A673 (cell line): ENCODE measurements around the gene SLC26A4. TPM values are rescaled to one million over a fixed set of nuclear protein-coding genes. Genes with fewer than 3 reads are reported as not detected.

Experiments used
- BruUV-seq: library from RNA; stranded (reverse); fragments of 400-500 nt; replicated peaks from 2 replicates; lab custom pipeline; 2021; lab: Mats Ljungman, UMichigan
- CTCF ChIA-PET: fragments of 300-600 bp; sonication (Branson Sonifier 250); formaldehyde crosslinking; loops from one replicate; lab custom pipeline; 2022; ENCODE audit warnings: antibody characterized with exemption; lab: Charles Lee
- POLR2A ChIA-PET: fragments of 300-600 bp; sonication (Branson Sonifier 250); formaldehyde crosslinking; loops from one replicate; lab custom pipeline; 2022; ENCODE audit warnings: antibody characterized with exemption; ENCODE audit not compliant: low non-redundant PET; lab: Charles Lee
- DNase-seq: peaks from one replicate; pipeline ENCODE4 v3.0.0-alpha.2; 2015; ENCODE audit warnings: low spot score
- H3K27ac ChIP-seq: fragments of 200-600 bp; sonication (generic); 2 replicates; pipeline ENCODE4 v1.5.1; 2016; ENCODE audit warnings: mixed run types, low read depth, mild to moderate bottlenecking, mixed read lengths, antibody characterized with exemption, low read length; ENCODE audit not compliant: poor library complexity, severe bottlenecking
- H3K27me3 ChIP-seq: fragments of 200-600 bp; sonication (generic); replicated peaks from 2 replicates; pipeline ENCODE4 v1.6.1; 2017; ENCODE audit warnings: mixed run types, low read depth, mild to moderate bottlenecking, mixed read lengths, antibody characterized with exemption, low read length; ENCODE audit not compliant: insufficient read depth, poor library complexity
- H3K36me3 ChIP-seq: fragments of 200-600 bp; sonication (generic); 2 replicates; pipeline ENCODE4 v1.6.1; 2016; ENCODE audit warnings: mixed run types, mild to moderate bottlenecking, mixed read lengths, antibody characterized with exemption, low read length; ENCODE audit not compliant: insufficient read depth, poor library complexity, severe bottlenecking
- H3K4me1 ChIP-seq: fragments of 200-600 bp; sonication (generic); 2 replicates; pipeline ENCODE4 v1.6.1; 2017; ENCODE audit warnings: mixed run types, mild to moderate bottlenecking, mixed read lengths, antibody characterized with exemption, low read length; ENCODE audit not compliant: insufficient read depth, poor library complexity, severe bottlenecking
- H3K4me3 ChIP-seq: fragments of 200-600 bp; sonication (generic); 2 replicates; pipeline ENCODE4 v1.5.1; 2016; ENCODE audit warnings: low read depth, mixed run types, mild to moderate bottlenecking, mixed read lengths, low read length; ENCODE audit not compliant: poor library complexity, severe bottlenecking
- H3K9me3 ChIP-seq: fragments of 200-600 bp; sonication (generic); 2 replicates; pipeline ENCODE4 v1.6.1; 2016; ENCODE audit warnings: mixed run types, low read depth, mild to moderate bottlenecking, mixed read lengths, antibody characterized with exemption, low read length; ENCODE audit not compliant: poor library complexity, severe bottlenecking
- CTCF ChIP-seq: fragments of 300-800, 200-600 bp; sonication (generic); conservative IDR thresholded peaks from 2 replicates; pipeline ENCODE4 v1.5.1; 2017; ENCODE audit warnings: low read depth, mild to moderate bottlenecking, antibody characterized with exemption, low read length, moderate library complexity, mixed read lengths
- EZH2 ChIP-seq: fragments of 200-600 bp; sonication (generic); IDR thresholded peaks from 2 replicates; pipeline ENCODE4 v1.6.1; 2017; ENCODE audit warnings: borderline replicate concordance, low read depth, mild to moderate bottlenecking, mixed read lengths, antibody characterized with exemption, low read length; ENCODE audit not compliant: poor library complexity, severe bottlenecking
- intact Hi-C: fragments of 100-400 bp; cut with micrococcal nuclease; formaldehyde crosslinking; loops from one replicate; pipeline ENCODE4 v1.10.0; 2022; ENCODE audit not compliant: unreplicated experiment
- total RNA-seq: library from RNA; stranded (reverse); gene quantifications from 2 replicates; pipeline ENCODE4 v1.2.3, GENCODE V29; 2021

SLC26A4 gene
- total RNA-seq, 1 experiment from 2014 or later = not detected

- Histone ChIP-seq H3K9me3 (no peaks in the 10 kb centered on the region), H3K4me3 (peak overlapping the region; percentile 80), H3K27me3 (no peaks in the 10 kb centered on the region), H3K27ac (peak overlapping the region; percentile 97), H3K36me3 (no peaks in the 10 kb centered on the region), H3K4me1 (peaks cover 23% of the 10 kb centered on the region)
- DNase-seq = no peak
- ChIA-PET POLR2A (interaction anchor here (0.5 to 0.7 kb wide), 3 partner anchors 37 to 793 kb away, joined by 3 to 4 read pairs (median 3); no protein-coding TSS in a partner anchor), CTCF (interaction anchor here (0.6 to 2.7 kb wide), 4 partner anchors 132 to 279 kb away, joined by 3 to 24 read pairs (median 8); no protein-coding TSS in a partner anchor)
- TF ChIP-seq CTCF (no peak), EZH2 (no peak)
- TSS peak; percentile 80 for BruUV-seq
- intact Hi-C loops = loop anchor here (1.0 to 10.0 kb wide), 2 partner anchors 131 to 402 kb away; no protein-coding TSS in a partner anchor
These were observed 82.3 kb downstream of the SLC26A4 start for GRCh38 chr7:107742678-107743566.

- no peaks in the 10 kb centered on the region for H3K9me3 ChIP-seq
- H3K36me3 ChIP-seq = peaks cover 6% of the 10 kb centered on the region
- H3K27ac ChIP-seq = peak within 1 kb of the TSS; percentile 97
- peak within 1 kb of the TSS; percentile 80 for H3K4me3 ChIP-seq
- CTCF ChIA-PET = interaction anchor here (0.6 to 2.7 kb wide), 4 partner anchors 131 to 280 kb away, joined by 3 to 24 read pairs (median 8); no protein-coding TSS in a partner anchor
- DNase-seq = peak; percentile 98
- H3K27me3 ChIP-seq = no peaks in the 10 kb centered on the region
- BruUV-seq = no TSS peak
- intact Hi-C loops = loop anchor here (1.0 to 10.0 kb wide), 2 partner anchors 131 to 401 kb away; no protein-coding TSS in a partner anchor
- POLR2A ChIA-PET = interaction anchor here (0.6 to 0.7 kb wide), 2 partner anchors 36 to 686 kb away, joined by 3 to 4 read pairs; no protein-coding TSS in a partner anchor
- TF ChIP-seq EZH2 (no peak), CTCF (peak; percentile 86)
- H3K4me1 ChIP-seq = peaks cover 23% of the 10 kb centered on the region
These were observed 83.1 kb downstream of the SLC26A4 start, which contains the start of gene CBLL1 for GRCh38 chr7:107743567-107744344. Gene CBLL1 (plus strand): TSS chr7:107744142. CDS start chr7:107744164, 22 bp downstream.

- ChIA-PET CTCF (interaction anchor here (2.7 kb wide), 1 partner anchor 130 kb away, joined by 24 read pairs; no protein-coding TSS in a partner anchor), POLR2A (no interaction called here)
- H3K4me3 ChIP-seq = peak overlapping the region; percentile 80
- no TSS peak for BruUV-seq
- H3K9me3 ChIP-seq = no peaks in the 10 kb centered on the region
- TF ChIP-seq EZH2 (no peak), CTCF (no peak)
- H3K27ac ChIP-seq = peak overlapping the region; percentile 97
- H3K27me3 ChIP-seq = no peaks in the 10 kb centered on the region
- no peak for DNase-seq
- intact Hi-C loops = loop anchor here (10.0 kb wide), 1 partner anchor 400 kb away; no protein-coding TSS in a partner anchor
- H3K36me3 ChIP-seq = peaks cover 11% of the 10 kb centered on the region
- H3K4me1 ChIP-seq = peaks cover 23% of the 10 kb centered on the region
These were observed 83.7 kb downstream of the SLC26A4 start for GRCh38 chr7:107744345-107744750.
